GM12873 (cell line): ENCODE results near the gene HABP4.

Experiments
- TF ChIP-seq, protein P1 (sequence below): IDR thresholded peaks from 2 replicates; pipeline ENCODE4 v1.5.1; 2012; ENCODE audit warnings: low read depth, mild to moderate bottlenecking, moderate library complexity, low read length, control low read depth; ENCODE audit not compliant: insufficient read depth; ENCODE audit errors: missing control alignments

The HABP4 gene

GRCh38 chr9:96482476-96482875 lies 32.5 kb downstream of the HABP4 start:
- TF ChIP-seq, protein P1, sequence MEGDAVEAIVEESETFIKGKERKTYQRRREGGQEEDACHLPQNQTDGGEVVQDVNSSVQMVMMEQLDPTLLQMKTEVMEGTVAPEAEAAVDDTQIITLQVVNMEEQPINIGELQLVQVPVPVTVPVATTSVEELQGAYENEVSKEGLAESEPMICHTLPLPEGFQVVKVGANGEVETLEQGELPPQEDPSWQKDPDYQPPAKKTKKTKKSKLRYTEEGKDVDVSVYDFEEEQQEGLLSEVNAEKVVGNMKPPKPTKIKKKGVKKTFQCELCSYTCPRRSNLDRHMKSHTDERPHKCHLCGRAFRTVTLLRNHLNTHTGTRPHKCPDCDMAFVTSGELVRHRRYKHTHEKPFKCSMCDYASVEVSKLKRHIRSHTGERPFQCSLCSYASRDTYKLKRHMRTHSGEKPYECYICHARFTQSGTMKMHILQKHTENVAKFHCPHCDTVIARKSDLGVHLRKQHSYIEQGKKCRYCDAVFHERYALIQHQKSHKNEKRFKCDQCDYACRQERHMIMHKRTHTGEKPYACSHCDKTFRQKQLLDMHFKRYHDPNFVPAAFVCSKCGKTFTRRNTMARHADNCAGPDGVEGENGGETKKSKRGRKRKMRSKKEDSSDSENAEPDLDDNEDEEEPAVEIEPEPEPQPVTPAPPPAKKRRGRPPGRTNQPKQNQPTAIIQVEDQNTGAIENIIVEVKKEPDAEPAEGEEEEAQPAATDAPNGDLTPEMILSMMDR: no peak

GRCh38 chr9:96483197-96483596 lies 33.2 kb downstream of the HABP4 start:
- TF ChIP-seq, protein P1: no peak

- TF ChIP-seq, protein P1: no peak
Observed at GRCh38 chr9:96483733-96484390, 33.9 kb downstream of the HABP4 start.

GRCh38 chr9:96484521-96484931 lies 34.6 kb downstream of the HABP4 start:
- TF ChIP-seq, protein P1: no peak

- TF ChIP-seq, protein P1: no peak
Observed at GRCh38 chr9:96485280-96485679, 35.3 kb downstream of the HABP4 start.

DNA sequence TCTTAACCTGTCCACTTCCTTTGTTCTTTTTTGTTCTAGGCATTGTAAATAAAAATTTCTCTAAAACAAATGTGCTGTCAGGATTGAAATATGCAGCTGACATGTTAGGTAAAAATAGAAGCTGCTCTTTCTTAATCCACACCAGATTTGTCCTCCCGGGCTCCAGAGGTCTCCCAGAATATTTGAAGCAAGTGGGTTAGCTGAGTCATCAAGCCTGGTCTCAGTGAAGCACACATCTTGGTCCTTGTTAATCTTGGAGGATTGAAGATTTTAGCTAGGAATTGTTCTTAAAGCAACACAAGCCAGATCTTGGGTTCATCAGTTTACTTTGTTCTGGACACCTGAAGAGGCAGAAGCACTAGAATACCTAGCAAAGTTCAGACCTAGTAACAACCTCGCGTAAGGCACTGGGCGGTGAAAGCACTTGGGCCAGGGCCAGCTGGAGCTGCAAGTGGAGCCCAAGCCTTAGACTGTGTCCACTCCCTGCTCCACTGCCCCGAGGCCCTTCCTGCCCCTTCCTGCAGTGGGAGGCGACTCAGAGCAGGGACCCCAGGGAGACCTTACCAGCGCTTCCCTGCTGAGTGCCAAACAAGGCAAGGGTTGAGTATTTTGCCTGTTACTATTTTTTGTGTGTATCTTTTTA lies 36.5 kb downstream of the HABP4 start:
- TF ChIP-seq, protein P1: no peak

DNA sequence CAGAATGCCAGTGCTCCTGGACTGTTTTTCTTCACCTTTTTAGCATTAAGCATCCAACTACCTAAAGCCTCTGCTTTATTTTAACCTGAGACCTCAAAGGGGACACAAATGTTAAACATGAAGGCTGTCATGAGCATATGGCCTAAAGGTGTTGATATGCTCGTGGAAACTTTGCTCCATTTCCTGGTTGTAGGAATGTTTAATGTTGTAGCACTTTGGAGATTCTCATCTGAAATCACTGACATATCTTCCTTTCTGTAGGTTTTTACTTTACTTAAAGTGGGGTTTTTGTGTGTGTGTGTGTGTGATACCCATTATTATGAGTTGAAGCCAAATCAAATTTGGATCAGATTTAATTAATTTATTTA lies 37.0 kb downstream of the HABP4 start:
- TF ChIP-seq, protein P1: no peak
